Vagina (tissue), 2 donors: ENCODE measurements around the gene GAS2L1. TPM values are rescaled to one million over a fixed set of nuclear protein-coding genes. Genes with fewer than 3 reads are reported as not detected.

Source experiments
- DNase-seq, 2 donors: peaks; one replicate each; pipeline ENCODE4 v3.0.0-alpha.2; 2017; ENCODE audit errors: extremely low spot score in 2 of 2
- H3K27ac ChIP-seq: fragments of 200-600 bp; sonication (generic); one replicate; pipeline ENCODE4 v1.5.1; 2019
- H3K27me3 ChIP-seq: fragments of 200-600 bp; sonication (generic); one replicate; pipeline ENCODE4 v1.5.1; 2019
- H3K36me3 ChIP-seq, 2 donors: fragments of 200-600 bp; sonication (generic); one replicate each; pipeline ENCODE4 v1.5.1; 2017 to 2019
- H3K4me1 ChIP-seq: fragments of 200-600 bp; sonication (generic); one replicate; pipeline ENCODE4 v1.5.1; 2019
- H3K4me3 ChIP-seq, 2 donors: fragments of 200-600 bp; sonication (generic); 1 replicate in 1 of 2; 2 replicates in 1 of 2; pipeline ENCODE4 v1.5.1; 2016 to 2019
- H3K9me3 ChIP-seq: fragments of 200-600 bp; sonication (generic); one replicate; pipeline ENCODE4 v1.5.1; 2019
- POLR2A ChIP-seq, 2 donors: fragments of 450-650 bp; IDR thresholded peaks; one replicate each; pipeline ENCODE4 v1.6.1; 2017; ENCODE audit warnings: antibody characterized with exemption in 2 of 2, mild to moderate bottlenecking in 2 of 2, moderate library complexity in 2 of 2
- POLR2AphosphoS5 ChIP-seq, 2 donors: sonication (generic); formaldehyde crosslinking; IDR thresholded peaks; one replicate each; pipeline ENCODE4 v1.9.0; 2017; ENCODE audit warnings: antibody characterized with exemption in 2 of 2, mild to moderate bottlenecking in 2 of 2, low read depth in 1 of 2; ENCODE audit not compliant: insufficient read depth in 1 of 2
- intact Hi-C: fragments of 100-400 bp; cut with DNase I; formaldehyde crosslinking; loops from one replicate; pipeline ENCODE4 v1.15.1; 2023
- total RNA-seq: library from RNA; depleted of rRNA; stranded (reverse); fragments of >200 nt; gene quantifications from one replicate; pipeline ENCODE4 v1.2.3, GENCODE V29; 2016
- TF ChIP-seq, protein P1 (sequence below), 3 experiments: fragments of 450-650 bp in 2 of 3; fragments of 200-600 bp in 1 of 3; sonication (generic) in 1 of 3; IDR thresholded peaks; one replicate each; pipeline ENCODE4 v1.5.1; 2017 to 2019; ENCODE audit warnings: antibody characterized with exemption in 3 of 3, mild to moderate bottlenecking in 2 of 3, moderate library complexity in 2 of 3

Gene GAS2L1
- total RNA-seq, 1 donor from 2014 or later, result 17.4 TPM

DNA sequence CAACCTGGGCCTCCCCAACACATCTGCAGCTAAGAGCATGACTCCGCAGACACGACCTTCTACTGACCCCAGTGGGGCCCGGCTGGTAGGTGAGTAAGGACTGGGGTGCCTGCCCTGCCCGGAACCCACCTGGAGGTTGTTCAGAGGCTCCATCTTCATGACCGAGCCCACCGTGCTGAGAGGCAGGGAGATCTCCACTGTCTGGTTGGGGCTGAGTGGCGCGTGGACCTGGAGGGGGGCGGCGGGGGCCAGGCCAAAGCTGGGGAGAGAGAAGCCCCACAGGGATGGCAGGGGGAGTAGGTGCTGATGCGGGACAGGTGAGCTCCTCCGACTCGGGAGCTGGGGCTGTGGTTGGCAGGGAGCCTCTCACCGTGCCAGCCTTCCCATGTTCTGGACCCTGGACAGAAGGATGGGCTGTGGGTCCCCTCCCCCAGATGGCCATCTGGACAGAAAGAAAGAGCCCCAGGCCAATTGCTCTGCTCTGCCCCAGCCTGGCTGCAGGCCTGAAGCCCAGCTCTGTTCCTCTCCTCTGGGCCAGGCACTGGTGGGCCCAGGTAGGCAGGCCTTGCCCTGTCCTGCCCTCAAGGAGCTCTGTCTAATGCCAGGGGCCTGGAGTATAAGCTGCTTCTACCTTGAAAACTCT lies 25.3 kb downstream of the GAS2L1 start:
- H3K27me3 ChIP-seq, result no peaks in the 10 kb centered on the region
- intact Hi-C loops, result no loop called here
- TF ChIP-seq, protein P1, sequence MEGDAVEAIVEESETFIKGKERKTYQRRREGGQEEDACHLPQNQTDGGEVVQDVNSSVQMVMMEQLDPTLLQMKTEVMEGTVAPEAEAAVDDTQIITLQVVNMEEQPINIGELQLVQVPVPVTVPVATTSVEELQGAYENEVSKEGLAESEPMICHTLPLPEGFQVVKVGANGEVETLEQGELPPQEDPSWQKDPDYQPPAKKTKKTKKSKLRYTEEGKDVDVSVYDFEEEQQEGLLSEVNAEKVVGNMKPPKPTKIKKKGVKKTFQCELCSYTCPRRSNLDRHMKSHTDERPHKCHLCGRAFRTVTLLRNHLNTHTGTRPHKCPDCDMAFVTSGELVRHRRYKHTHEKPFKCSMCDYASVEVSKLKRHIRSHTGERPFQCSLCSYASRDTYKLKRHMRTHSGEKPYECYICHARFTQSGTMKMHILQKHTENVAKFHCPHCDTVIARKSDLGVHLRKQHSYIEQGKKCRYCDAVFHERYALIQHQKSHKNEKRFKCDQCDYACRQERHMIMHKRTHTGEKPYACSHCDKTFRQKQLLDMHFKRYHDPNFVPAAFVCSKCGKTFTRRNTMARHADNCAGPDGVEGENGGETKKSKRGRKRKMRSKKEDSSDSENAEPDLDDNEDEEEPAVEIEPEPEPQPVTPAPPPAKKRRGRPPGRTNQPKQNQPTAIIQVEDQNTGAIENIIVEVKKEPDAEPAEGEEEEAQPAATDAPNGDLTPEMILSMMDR (IDR thresholded peaks at IDR 0.05), result no peak
- TF ChIP-seq POLR2A (IDR thresholded peaks at IDR 0.05) (no peak), POLR2AphosphoS5 (IDR thresholded peaks at IDR 0.05; ENCODE audit: insufficient read depth in 1 of 2, low read depth in 1 of 2) (no peak)
- no peak for DNase-seq
- no peak overlapping the region for H3K4me3 ChIP-seq
- H3K4me1 ChIP-seq, result peaks cover 13% of the 10 kb centered on the region
- peaks cover 0 to 51% of the 10 kb centered on the region in 2 donors for H3K36me3 ChIP-seq
- H3K9me3 ChIP-seq, result no peaks in the 10 kb centered on the region
- no peak overlapping the region for H3K27ac ChIP-seq

DNA sequence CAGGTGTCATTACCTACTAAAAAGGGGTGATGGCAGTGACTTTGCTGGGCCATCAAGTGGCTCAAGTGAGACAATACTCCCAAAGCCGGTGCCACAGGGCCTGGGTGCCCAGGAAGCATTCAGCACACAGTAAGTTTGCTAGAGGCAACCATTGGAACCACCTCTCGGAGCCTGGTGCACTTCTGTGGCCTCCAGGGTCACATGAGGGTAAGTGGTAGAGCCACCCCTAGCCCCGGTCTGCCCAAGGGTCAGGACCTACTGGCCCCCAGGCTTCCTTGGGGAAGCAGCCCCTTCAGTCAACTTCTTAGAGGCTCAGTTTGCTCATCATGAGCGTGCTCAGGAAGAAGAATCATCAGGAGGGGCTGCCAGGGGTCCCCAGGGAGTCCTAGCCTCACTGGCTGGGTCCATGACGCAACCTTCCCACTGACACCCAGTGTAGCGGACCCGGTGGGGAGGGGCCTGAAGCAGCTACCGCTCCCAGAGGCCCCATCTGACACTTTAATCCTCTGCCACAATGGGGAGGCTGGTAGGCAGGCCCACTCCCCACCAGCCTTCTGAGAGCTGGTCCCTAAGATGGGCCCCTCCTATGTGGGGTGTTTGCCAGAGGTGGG lies 26.5 kb downstream of the GAS2L1 start:
- DNase-seq, result no peak

DNA sequence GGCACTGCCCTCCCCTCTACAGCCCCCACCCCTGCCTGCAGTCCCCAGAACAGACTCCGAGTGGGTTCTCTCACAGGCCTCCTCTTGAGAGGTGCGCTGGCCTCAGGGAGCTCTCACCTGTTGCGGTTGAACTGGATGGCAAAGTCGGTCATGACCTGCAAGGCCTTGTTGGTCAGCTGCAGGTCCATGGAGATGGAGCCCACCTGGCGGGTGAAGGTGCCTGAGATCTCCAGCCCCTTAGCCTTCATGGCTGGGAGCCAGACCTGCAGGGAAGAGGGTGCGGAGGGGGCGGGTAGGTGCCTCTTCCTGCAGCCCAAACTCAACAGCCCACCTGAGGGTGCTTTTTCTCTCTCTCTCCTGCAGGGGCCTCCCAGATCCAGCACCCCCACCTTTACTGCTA lies 27.7 kb downstream of the GAS2L1 start:
- H3K9me3 ChIP-seq, result no peaks in the 10 kb centered on the region
- intact Hi-C loops, result no loop called here
- TF ChIP-seq, protein P1 (IDR thresholded peaks at IDR 0.05), result no peak
- no peak for TF ChIP-seq POLR2AphosphoS5 (IDR thresholded peaks at IDR 0.05; ENCODE audit: insufficient read depth in 1 of 2, low read depth in 1 of 2)
- TF ChIP-seq POLR2A (IDR thresholded peaks at IDR 0.05), result no peak
- peaks cover 0 to 51% of the 10 kb centered on the region in 2 donors for H3K36me3 ChIP-seq
- H3K4me1 ChIP-seq, result peaks cover 13% of the 10 kb centered on the region
- no peak overlapping the region for H3K4me3 ChIP-seq
- DNase-seq, result no peak
- H3K27me3 ChIP-seq, result no peaks in the 10 kb centered on the region
- no peak overlapping the region for H3K27ac ChIP-seq

More for the DNA sequence above, 26.5 kb downstream of the GAS2L1 start:
- TF ChIP-seq POLR2A (IDR thresholded peaks at IDR 0.05) (no peak), POLR2AphosphoS5 (IDR thresholded peaks at IDR 0.05; ENCODE audit: insufficient read depth in 1 of 2, low read depth in 1 of 2) (no peak)
- TF ChIP-seq, protein P1 (IDR thresholded peaks at IDR 0.05), result no peak
- H3K36me3 ChIP-seq, result peaks cover 0 to 52% of the 10 kb centered on the region in 2 donors
- intact Hi-C loops, result no loop called here
- no peaks in the 10 kb centered on the region for H3K9me3 ChIP-seq
- no peak overlapping the region for H3K4me3 ChIP-seq
- no peak overlapping the region for H3K27ac ChIP-seq
- H3K4me1 ChIP-seq, result peaks cover 13% of the 10 kb centered on the region
- no peaks in the 10 kb centered on the region for H3K27me3 ChIP-seq

DNA sequence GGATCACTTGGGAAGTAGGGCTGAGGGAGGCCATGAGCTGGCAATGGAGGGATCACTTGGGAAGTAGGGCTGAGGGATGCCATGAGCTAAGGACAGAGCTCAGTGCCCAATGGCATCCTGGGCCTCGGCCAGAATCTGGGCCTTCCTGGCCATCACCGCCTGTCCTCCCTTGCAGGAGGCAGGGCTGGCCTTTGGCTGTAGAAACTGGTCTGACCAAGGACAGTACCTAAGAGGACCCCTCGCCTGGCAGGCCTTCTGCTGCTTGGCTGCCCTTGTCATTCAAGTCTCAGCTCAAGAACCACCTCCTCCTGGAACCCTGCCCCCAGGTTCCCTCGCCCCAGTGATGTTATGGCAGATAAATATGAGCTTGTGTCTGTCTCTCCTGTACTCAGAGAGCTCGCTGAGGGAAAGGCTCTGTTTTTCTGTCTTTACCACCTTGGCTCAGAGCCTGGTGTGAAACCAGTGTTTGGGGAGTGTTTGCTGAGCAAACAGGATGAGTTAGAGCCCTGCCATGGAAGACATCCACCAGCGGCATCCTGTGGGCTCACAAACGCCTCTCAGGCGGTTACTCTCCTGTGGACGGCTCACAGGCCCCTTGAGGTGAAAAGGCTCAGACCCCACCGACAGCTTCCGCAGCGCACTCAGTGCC lies 28.4 kb downstream of the GAS2L1 start:
- H3K27me3 ChIP-seq, result no peaks in the 10 kb centered on the region
- H3K36me3 ChIP-seq, result peaks cover 0 to 53% of the 10 kb centered on the region in 2 donors
- no peak overlapping the region for H3K4me3 ChIP-seq
- peaks cover 13% of the 10 kb centered on the region for H3K4me1 ChIP-seq
- TF ChIP-seq POLR2AphosphoS5 (IDR thresholded peaks at IDR 0.05; ENCODE audit: insufficient read depth in 1 of 2, low read depth in 1 of 2), result no peak
- no peak for TF ChIP-seq POLR2A (IDR thresholded peaks at IDR 0.05)
- TF ChIP-seq, protein P1 (IDR thresholded peaks at IDR 0.05), result no peak
- DNase-seq, result no peak
- no peak overlapping the region for H3K27ac ChIP-seq
- intact Hi-C loops, result no loop called here
- no peaks in the 10 kb centered on the region for H3K9me3 ChIP-seq
